Motor neuron (in vitro differentiated cells): ENCODE data around the gene RB1. TPM values are rescaled to one million over a fixed set of nuclear protein-coding genes. Genes with fewer than 3 reads are reported as not detected.
A peak's percentile ranks its signal among the peaks of the same experiment; 100 is the strongest.

Experiments used
- ATAC-seq, 8 experiments: fragments of 200-7000 bp; cut with Tn5 transposase; replicated peaks in 6 of 8; 2 replicates each; pipeline ENCODE4 v1.8.0; 2021; ENCODE audit warnings: mild to moderate bottlenecking in 8 of 8, moderate library complexity in 8 of 8
- H3K27ac ChIP-seq, 2 donors: fragments of 250-450 bp; sonication (Bioruptor Pico); 2 replicates each; pipeline ENCODE4 v1.9.0; 2021; ENCODE audit warnings: antibody characterized with exemption in 2 of 2, mild to moderate bottlenecking in 2 of 2, moderate library complexity in 1 of 2
- H3K4me1 ChIP-seq, 2 donors: fragments of 250-450 bp; sonication (Bioruptor Pico); replicated peaks in 1 of 2; 2 replicates each; pipeline ENCODE4 v1.6.1; 2021; ENCODE audit warnings: antibody characterized with exemption in 2 of 2, mild to moderate bottlenecking in 2 of 2, moderate library complexity in 1 of 2
- H3K4me3 ChIP-seq, 5 donors: fragments of 250-450 bp; sonication (Bioruptor Pico); 2 replicates each; pipeline ENCODE4 v1.9.0; 2021; ENCODE audit warnings: antibody characterized with exemption in 5 of 5, mild to moderate bottlenecking in 5 of 5, moderate library complexity in 4 of 5
- WGBS, 10 experiments: fragments of 450-650 bp; shearing (Covaris generic); methylation state at CpG; one replicate each; pipeline ENCODE4 v1.0.0; 2022; 5-methylcytosine and 5-hydroxymethylcytosine counted together
- in situ Hi-C, 9 experiments: fragments of 400-800 bp; cut with MboI; loops; one replicate each; pipeline ENCODE4 v1.15.0; 2021; ENCODE audit warnings: low sequenced_read_pairs in 9 of 9, low pct_unique_long_range_greater_than_20kb in 2 of 9; ENCODE audit not compliant: unreplicated experiment in 9 of 9
- total RNA-seq, 8 experiments: library from RNA; unstranded; fragments of 300-600 nt; gene quantifications; 2 replicates each; pipeline versions ENCODE4 v1.2.3 to v1.2.4, GENCODE V29; 2022

RB1 gene
- total RNA-seq, 8 experiments from 2014 or later = 20.1 to 47.5 (median 23.2) TPM

DNA sequence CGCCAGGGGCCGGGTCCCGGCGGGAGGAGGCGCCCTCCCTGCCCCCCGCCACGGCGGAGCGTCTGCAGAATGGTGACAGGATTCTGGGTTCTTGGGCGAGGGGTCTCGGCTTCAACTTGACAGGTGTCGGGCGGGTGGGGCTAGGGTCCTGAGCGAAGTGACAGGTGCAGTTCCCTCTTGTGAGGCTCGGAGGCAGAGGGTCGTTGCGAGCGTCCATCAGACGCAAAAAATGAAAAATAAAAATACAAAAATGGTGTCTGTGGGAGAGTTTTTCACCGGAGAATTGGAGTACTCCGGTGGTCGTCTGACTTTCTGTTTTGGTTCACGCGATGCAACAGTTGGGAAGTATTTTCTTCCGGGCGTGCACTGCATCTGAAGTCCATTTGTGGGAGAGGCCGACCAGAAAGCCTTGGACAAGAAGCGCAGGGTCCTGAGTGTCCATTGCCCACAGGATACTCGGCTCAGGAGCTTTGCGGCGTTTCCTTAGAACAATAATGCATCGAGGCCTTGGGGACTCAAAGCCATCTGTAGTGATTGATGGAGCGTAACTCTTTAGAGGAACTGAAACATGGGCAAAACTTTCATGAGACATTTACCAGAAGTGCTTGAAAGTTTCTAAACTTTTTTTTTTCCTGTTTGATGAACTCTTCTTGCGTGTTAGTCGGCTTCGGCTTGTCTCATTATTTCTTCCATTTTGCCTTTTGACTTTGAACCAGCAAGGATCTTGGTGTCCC is 759 bp downstream of the RB1 start:
- 0 to 5% (median 2%) methylated on average over 3 to 14 of the region's 36 CpGs for WGBS, 10 experiments
- H3K4me1 ChIP-seq = peaks cover 5 to 9% of the 10 kb centered on the region in 2 donors
- in situ Hi-C loops = loop anchor here in 1 of 9 experiments (25.0 kb wide), 1 partner anchor 283 kb away; no protein-coding TSS in a partner anchor
- H3K4me3 ChIP-seq = peak overlapping the region; percentile 88 to 98 (median 93)
- peak; percentile 6 to 29 (median 14) for ATAC-seq
- H3K27ac ChIP-seq = peak overlapping the region; percentile 85 to 93

DNA sequence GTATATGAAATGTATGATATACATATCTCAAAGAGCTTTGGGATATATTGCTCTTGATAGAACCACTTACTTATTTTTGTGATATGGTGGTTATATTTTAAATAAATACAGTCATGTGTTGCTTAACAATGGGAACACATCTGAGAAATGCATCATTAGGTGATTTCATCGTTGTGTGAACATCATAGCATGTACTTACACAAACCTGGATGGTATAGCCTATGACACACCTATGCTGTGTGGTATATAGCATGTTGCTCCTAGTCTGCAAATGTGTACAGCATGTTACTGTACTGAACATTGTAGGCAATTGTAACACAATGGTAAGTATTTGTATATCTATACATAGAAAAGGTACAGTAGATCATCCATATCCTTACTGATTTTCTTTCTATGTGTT is 7.7 kb downstream of the RB1 start:
- in situ Hi-C loops = loop anchor here in 1 of 9 experiments (25.0 kb wide), 1 partner anchor 276 kb away; no protein-coding TSS in a partner anchor
- ATAC-seq = no peak
- no peak overlapping the region for H3K27ac ChIP-seq
- peaks cover 0 to 3% of the 10 kb centered on the region in 2 donors for H3K4me1 ChIP-seq
- 100% methylated on average over 1 of the region's 1 CpG; no CpG with 5 or more reads in 6 of the 10 experiments for WGBS, 10 experiments
- no peak overlapping the region for H3K4me3 ChIP-seq

DNA sequence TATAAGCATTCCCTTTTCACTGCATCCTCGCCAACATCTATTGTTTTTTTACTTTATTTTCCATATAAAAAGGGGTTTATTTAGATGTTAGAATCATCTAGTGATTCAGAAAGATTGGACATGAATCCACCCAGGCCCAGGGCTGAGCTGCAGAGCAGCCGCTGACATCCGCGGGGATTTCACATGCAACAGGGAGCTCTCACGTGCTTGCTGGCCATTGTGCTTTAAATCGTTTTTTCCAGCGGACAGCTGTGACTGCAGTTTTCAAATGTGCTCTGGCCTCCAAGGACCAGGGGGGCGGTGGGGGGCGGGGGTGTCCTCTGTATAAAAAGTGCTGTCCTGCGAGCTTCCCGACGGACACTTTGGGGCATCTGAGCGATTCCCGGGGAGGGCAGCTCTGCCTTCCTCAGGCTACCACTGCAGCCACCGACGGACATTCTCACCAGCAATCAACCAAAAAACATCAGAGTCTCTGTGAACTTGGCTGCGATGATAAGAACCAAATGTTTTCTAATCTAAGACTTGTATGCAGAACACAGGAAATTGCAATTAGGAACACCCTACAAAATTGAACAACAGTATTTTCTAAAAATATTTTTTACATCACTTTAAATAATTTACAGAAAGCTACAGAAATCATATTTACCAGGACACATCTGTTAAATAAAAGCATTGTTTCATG is 12.6 kb downstream of the RB1 start:
- Histone ChIP-seq H3K27ac (no peak overlapping the region), H3K4me1 (peaks cover 0 to 3% of the 10 kb centered on the region in 2 donors), H3K4me3 (no peak overlapping the region)
- WGBS, 10 experiments = 23 to 92% (median 50%) methylated on average over 1 to 13 of the region's 17 CpGs; no CpG with 5 or more reads in 1 of the 10 experiments
- peak in 5 of 8 experiments; percentile 59 to 88 (median 77) for ATAC-seq
- in situ Hi-C loops = loop anchor here in 1 of 9 experiments (25.0 kb wide), 1 partner anchor 271 kb away; no protein-coding TSS in a partner anchor

DNA sequence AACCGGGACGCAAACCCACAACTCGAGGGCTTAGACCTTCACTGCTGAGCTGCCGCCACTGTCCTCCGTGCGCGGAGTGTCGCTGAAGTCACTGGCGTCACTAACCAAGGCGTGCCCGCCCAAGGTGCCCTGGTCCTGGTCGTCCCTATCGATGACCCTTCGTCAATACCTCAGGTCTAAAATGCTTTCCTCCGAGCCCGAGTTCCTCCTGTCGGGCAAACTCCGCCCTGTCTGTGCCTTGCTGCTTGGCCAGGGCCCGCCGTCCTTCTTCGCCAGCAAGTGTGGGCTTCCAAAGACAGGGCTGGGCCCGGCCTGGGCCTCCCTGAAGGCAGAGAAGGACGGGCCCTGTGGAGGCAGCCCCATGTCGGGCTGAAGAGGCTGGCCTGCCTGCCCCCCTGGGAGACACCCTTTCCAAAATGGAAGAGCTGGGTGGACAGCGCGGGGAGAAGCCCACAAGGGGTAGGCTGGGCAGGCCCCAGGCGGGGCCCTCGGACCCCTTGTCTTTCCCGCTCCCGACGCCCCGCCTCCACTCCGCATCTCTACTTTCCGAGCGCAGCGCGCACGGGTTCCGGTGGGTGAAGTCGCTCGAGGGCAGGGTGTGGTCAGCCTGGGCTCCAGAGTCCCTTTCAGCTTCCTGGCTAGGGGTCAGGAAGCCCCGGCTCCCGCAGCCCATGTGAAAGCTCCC is 13.4 kb downstream of the RB1 start:
- in situ Hi-C loops = loop anchor here in 1 of 9 experiments (25.0 kb wide), 1 partner anchor 270 kb away; no protein-coding TSS in a partner anchor
- Histone ChIP-seq H3K4me1 (peaks cover 0 to 3% of the 10 kb centered on the region in 2 donors), H3K4me3 (no peak overlapping the region), H3K27ac (no peak overlapping the region)
- ATAC-seq = peak in 1 of 8 experiments; percentile 11
- 73 to 100% (median 87%) methylated on average over 3 to 12 of the region's 43 CpGs; no CpG with 5 or more reads in 4 of the 10 experiments for WGBS, 10 experiments

DNA sequence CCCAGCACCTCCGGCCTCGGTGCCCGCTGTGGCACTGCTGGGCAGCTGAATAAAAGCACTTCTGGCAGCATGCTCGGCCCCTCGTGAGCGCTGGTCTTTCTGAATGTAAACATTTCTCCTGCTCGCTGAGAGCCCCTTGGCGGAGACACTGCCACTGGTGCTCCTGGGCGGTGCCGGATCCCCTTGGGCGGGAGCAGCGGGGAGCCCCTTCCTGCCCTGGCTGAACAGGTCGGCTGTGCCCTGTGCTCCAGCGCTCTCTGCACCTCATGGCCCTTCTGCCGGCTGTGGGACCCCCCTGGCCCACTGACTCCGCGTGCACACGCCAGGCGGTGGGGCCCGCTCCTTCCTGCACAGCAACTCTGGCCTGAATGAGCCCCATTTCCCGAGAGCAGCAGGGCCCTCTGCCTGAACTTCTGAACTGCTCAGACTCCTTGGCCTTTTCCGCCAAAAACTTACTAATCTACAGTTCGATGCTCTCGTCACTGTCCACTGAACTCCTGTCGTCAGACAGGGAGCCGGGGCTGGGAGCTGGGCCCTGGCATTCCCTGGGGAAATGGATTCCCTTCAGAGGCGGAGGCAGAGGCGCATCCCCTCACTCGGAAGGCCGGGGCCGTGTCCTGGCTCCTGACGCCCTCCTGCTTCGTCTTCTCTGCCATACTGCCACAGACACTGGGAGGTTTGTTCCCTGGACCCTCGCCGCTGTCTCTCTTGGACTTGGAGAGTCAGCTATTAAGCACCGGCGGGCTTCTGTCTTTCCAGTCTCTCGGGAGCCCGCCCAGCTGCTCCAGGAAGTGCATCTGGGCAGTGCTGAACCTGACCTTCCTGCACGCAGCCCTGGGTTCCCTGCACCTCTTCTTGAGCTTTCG is 14.2 kb downstream of the RB1 start:
- H3K4me1 ChIP-seq = peaks cover 0 to 3% of the 10 kb centered on the region in 2 donors
- no peak overlapping the region for H3K4me3 ChIP-seq
- ATAC-seq = peak in 2 of 8 experiments; percentile 10 to 16
- in situ Hi-C loops = loop anchor here in 1 of 9 experiments (25.0 kb wide), 1 partner anchor 270 kb away; no protein-coding TSS in a partner anchor
- no peak overlapping the region for H3K27ac ChIP-seq
- WGBS, 10 experiments = 79 to 100% (median 83%) methylated on average over 1 to 18 of the region's 41 CpGs; no CpG with 5 or more reads in 5 of the 10 experiments

DNA sequence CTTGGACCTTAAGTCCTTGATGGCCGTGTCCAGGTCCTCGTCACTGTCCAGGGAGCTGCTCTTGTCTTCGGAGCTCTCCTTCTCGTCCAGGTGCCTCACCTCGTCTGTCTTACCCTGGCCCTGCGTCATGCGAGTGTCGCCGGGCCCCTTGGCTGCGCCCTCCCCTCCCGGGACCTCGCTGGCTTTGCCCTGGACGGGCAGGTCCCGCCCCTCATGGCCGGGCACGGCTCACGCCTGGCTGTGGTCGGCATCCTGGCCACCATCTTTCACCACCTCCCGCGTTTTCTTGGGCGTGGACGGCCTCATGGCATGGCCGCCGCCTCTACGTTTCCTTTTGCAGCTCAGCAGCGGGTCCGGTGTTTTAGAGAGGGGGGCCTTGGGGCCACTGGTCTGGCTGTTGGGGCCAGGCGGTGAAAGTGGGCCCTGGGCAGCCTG is 14.8 kb downstream of the RB1 start:
- in situ Hi-C loops = loop anchor here in 1 of 9 experiments (25.0 kb wide), 1 partner anchor 269 kb away; no protein-coding TSS in a partner anchor
- Histone ChIP-seq H3K4me3 (no peak overlapping the region), H3K4me1 (peaks cover 0 to 3% of the 10 kb centered on the region in 2 donors), H3K27ac (no peak overlapping the region)
- peak in 1 of 8 experiments; percentile 22 for ATAC-seq
- WGBS, 10 experiments = 100% methylated on average over 1 of the region's 28 CpGs; no CpG with 5 or more reads in 9 of the 10 experiments

DNA sequence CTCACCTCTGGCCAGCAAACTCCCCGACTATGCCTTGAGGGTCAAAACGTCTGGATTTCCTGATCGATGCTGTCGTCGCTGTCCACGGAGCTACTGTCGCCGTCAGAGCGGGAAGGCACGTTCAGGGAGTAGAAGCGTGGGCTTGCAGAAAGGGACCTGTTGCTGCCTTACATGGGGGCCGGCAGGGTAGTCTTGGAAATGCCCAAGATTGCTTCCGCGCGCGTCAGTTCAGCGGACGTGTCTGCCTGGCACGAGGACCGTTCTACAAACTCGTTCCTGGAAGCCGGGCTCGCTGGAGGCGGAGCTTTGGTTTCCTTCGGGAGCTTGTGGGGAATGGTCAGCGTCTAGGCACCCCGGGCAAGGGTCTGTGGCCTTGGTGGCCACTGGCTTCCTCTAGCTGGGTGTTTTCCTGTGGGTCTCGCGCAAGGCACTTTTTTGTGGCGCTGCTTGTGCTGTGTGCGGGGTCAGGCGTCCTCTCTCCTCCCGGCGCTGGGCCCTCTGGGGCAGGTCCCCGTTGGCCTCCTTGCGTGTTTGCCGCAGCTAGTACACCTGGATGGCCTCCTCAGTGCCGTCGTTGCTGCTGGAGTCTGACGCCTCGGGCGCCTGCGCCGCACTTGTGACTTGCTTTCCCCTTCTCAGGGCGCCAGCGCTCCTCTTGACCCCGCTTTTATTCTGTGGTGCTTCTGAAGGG is 15.4 kb downstream of the RB1 start:
- Histone ChIP-seq H3K27ac (no peak overlapping the region), H3K4me3 (no peak overlapping the region), H3K4me1 (peaks cover 0 to 3% of the 10 kb centered on the region in 2 donors)
- in situ Hi-C loops = loop anchor here in 1 of 9 experiments (25.0 kb wide), 1 partner anchor 268 kb away; no protein-coding TSS in a partner anchor
- no peak for ATAC-seq
- WGBS, 10 experiments = 49 to 82% (median 73%) methylated on average over 3 to 27 of the region's 47 CpGs; no CpG with 5 or more reads in 4 of the 10 experiments

DNA sequence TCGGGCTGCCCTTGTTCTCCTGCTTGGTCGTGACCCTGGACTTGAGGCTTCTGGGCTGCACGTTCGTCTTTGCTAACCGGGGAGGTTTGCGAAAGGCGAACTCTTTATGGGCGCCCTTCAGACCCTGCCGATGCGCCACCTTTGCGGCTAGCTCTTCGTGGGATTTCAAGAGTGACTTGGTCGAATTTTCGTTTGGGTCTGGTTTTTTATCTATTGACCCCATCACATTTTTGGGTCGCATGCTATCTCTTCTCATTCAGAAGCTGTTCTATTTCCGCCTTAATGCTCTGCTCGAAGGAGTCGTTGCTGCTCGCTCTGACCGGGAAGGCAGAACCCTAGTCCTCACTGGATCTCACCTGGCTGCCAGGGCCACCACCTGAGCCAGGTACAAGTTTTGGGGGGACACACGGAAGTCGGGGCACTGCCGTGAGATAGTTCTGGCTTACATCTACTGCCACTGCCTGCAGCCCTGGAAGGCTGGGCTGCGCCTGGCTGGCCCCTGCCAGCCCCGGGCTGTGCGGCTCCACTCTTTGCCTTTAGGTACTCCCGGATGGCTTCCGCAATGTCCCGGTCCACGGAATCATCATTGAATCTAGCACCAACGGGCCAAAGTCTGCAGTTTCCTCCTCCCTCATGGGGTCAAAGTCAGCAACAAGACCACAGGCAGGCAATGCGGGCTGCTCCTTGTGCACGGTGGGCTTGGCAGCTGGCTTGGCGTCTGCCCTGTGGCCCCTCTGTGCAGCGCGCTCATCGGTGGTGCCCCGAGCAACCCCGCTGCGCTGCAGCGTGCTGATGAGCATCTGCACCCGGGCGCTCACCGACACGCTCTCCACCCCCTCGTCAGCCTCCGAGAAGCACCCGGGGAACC is 16.2 kb downstream of the RB1 start:
- WGBS, 10 experiments = 40 to 98% (median 74%) methylated on average over 2 to 31 of the region's 48 CpGs
- no peak for ATAC-seq
- in situ Hi-C loops = loop anchor here in 1 of 9 experiments (25.0 kb wide), 1 partner anchor 268 kb away; no protein-coding TSS in a partner anchor
- Histone ChIP-seq H3K27ac (no peak overlapping the region), H3K4me3 (no peak overlapping the region), H3K4me1 (peaks cover 0 to 3% of the 10 kb centered on the region in 2 donors)

DNA sequence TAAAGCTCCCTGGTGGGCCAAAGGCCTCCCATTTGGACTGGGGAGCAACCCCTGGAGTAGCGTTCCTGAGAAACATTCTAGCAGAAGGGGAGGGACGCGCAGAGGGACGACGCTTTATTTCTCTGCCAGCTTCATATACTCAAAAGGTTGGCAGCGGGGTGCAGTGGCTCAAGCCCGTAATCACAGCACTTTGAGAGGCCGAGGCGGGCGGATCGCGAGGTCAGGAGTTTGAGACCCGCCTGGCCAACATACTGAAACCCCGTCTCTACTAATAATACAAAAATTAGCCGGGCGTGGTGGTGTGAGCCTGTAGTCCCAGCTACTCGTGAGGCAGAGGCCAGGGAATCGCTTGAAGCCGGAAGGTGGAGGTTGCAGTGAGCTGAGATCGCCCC is 16.8 kb downstream of the RB1 start:
- in situ Hi-C loops = loop anchor here in 1 of 9 experiments (25.0 kb wide), 1 partner anchor 267 kb away; no protein-coding TSS in a partner anchor
- Histone ChIP-seq H3K27ac (no peak overlapping the region), H3K4me3 (no peak overlapping the region), H3K4me1 (peaks cover 0 to 3% of the 10 kb centered on the region in 2 donors)
- 59 to 100% (median 81%) methylated on average over 5 to 12 of the region's 20 CpGs; no CpG with 5 or more reads in 3 of the 10 experiments for WGBS, 10 experiments
- ATAC-seq = no peak

DNA sequence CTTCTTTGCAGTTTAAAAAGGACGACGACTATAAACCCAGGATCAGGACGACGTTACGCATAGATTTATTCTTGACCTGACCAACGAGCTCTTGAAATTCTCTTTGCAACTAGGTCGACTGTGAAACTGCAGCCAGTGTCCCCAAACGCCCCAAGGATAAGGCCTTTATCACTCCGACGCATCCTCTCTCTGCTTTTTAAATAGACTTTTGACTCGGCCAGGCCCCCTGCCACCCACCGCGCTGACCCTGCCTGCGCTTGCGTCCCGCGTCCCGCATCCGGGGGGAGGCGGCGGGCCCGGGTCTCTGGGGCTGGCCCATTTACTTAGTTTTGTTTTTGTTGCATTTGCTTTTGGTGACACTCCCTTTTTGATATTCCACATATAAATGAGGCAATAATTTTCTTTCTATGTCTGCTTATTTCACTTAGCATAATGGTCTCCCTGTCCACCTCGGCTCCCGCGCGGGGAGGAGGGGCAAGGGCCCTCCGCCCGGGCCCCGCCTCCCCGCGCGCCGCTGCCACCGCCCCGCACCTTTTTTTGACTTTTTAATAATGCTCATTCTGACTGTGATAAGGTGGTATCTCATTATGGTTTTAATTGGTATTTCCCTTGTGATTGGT is 17.4 kb downstream of the RB1 start:
- no peaks in the 10 kb centered on the region for H3K4me1 ChIP-seq
- no peak for ATAC-seq
- H3K4me3 ChIP-seq = no peak overlapping the region
- in situ Hi-C loops = loop anchor here in 1 of 9 experiments (25.0 kb wide), 1 partner anchor 266 kb away; no protein-coding TSS in a partner anchor
- no peak overlapping the region for H3K27ac ChIP-seq
- 53 to 87% (median 78%) methylated on average over 1 to 18 of the region's 35 CpGs; no CpG with 5 or more reads in 2 of the 10 experiments for WGBS, 10 experiments
